ENCODE results near the gene MTA1.

Gene MTA1

DNA sequence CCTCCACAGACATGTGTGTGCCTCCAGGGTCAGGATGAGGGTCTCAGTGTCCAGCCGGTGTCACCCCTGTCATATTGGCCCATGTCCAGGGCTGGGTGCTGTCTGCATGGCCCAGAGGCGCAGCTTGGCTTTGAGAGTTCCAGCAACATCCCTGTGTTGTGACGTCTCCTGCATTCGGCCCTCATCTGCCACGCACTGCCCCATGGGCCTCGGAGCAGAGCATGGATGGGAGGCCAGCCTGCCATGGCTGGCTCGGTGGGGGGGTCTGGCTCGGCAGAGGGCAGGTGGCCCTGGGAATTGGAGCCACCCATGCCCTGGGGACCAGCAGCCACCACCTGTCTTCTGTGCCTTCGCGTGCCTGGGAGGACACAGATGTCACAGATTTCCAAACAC lies 32.1 kb upstream of the MTA1 start:
- no peak for DNase-seq

DNA sequence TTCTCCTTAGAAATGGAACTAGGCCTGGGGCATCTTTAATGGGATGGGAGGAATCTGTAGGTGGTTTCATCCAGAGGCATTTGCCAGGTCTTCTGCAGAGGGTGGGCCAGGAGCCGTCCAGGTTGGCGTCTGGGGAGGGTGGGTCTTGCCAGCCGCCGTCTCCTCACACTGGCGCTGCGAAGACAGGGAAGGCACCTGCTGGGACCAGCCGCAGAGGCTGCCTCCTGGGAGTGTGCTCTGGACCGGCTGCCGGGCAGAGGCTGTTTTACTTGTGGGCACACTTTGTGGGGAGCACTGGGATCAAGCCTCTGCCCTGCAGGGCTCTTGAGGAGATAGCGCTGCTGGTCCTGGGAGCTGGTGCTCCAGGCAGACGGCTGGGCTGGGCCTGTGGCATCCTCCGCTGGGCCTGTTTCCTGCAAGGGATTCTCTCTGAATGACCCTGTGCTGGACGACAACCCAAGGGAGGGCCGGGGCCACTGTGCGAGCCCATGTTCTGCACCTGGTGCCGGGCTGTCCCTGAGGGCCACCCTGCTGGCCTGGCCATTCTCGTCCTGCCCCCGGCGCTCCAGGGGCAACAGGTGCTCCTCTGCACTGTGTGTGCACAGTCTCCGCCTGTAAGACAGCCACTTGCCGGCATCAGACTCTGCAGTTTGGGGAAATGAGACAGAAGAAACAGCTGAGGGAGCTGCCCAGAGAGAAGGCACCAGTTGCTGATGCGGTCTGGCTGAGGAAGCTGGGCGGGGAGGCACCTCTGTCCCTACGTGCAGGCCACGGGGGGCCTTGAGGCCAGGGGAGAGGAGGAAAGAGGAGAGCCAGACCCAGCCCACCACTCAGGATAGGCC lies 31.3 kb upstream of the MTA1 start:
- no peak for DNase-seq

DNA sequence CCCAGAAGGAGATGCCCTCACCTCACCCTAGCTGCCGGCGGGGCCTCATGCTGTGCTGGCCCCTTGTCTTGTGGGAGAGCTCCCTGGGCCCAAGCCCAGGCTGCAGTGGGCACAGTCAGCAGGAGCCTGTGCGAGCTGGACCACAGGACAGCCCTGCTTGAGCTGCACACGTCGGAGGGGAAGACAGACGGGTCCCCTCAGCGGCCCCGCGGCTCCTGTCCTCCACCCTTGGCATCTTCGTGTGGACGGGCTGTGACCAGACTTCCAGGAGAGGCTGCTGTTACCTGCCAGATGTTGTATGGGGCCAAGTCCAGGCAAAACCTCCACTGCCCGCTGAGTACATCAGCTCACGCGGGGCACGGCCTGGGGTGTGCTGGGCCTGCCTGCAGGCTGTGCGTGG lies 30.7 kb upstream of the MTA1 start:
- no peak for DNase-seq

DNA sequence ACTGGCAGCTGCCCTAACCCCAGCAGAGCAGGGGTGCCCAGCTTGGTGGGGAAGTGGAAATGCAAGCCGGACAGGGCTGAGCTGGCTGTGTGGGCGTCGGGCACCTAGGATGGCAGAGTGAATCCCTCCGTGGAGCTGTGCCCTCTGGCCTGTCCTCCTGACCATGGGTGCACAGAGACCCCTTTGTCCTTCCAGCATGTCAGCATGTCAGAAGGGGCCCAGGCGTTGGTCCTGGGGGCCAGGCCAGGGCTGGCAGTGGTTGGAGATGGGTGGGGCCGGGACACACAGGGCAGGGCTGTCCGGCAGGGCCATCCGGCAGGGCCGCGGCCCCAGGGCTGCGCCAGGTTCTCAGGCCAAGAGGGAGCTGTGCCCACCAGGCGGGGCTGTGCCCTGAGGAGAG lies 30.1 kb upstream of the MTA1 start:
- no peak for DNase-seq

DNA sequence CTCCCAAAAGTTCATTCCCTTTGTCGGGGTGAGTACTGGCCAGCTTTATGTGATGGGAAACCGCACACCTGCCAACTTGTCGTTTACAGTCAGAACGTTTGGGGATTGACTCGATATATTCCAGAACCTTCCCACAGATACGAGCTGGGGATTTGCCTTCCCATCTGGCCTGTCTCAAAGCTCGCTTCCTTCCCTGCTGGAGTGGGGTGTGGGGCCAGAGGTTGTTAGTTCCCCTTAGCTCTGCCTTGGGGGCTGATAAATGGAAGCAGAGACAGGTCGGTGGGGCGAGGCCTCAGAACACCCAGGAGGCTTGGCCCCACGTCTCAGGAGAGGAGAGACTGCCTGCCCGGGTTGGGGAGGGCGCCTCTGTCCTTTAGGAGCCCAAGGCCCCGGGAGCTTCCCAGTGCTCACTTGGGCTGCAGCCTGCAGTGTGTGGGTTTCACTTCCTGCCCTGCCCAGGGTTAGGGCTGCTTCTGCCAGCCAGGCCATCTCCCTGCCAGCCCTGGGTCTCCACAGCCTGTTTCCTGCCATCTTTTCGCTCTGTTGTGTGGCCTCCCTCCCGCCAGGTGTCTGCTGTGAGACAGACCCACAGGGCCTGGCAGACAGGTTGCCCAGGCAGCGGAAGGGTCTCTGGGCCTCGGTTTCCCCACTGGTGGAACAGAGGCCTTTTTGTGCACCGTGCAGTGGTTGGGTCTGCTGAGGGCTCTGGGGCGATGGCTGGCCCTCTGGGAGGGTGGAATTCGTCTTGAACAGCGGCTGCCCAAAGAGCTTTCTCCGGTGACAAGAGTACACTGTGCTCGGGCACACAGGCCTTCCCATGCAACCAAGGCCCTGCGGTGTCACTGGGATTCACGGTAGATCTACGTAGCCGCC lies 29.4 kb upstream of the MTA1 start:
- DNase-seq = no peak

DNA sequence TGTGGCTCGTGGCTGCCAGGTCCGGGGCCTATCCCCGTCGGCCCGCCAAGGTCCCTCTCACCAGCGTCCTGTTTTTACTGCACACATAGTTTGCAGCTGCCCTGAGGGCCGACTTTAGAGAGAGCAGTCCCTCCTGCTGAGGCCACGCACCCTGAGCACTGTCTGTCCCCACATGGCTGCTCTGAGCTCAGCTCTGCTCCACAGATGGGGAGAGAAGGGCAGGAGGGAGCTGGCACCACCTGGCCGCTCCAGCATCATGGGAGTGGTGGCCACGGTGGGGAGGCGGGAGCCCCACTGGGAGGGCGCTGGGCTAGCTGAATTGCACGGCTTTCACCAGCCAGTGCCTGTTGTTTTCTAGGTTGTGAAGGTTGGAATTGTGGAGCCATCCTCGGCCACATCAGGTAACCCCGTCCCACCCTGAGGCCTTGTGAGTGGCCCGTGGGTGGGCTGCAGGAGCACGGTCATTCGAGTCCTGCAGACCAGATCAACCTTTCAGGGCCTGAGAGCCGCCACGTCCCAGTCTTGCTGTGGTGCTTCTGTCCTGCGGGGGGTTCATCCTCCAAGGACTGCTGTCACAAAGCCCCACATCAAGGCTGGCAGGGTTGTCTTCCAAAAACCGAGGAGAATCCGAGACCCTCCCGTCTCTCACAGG lies 28.7 kb upstream of the MTA1 start:
- DNase-seq = no peak

DNA sequence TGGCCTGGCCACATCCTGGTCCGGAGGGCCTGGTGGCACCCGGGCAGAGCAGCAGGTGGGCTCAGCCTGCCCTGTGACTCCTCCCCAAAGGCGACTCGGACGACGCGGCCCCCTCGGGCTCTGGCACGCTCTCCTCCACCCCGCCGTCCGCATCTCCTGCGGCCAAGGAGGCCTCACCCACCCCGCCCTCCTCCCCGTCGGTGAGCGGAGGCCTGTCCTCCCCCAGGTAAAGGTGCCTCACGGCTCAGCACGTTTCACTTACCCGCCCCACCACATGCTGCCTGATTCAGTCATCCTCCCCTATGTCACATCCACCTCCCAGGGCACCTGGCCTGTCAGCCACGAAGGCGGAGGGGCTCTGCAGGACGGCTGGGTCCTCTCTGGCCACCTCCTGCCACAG lies 28.1 kb upstream of the MTA1 start:
- no peak for DNase-seq

DNA sequence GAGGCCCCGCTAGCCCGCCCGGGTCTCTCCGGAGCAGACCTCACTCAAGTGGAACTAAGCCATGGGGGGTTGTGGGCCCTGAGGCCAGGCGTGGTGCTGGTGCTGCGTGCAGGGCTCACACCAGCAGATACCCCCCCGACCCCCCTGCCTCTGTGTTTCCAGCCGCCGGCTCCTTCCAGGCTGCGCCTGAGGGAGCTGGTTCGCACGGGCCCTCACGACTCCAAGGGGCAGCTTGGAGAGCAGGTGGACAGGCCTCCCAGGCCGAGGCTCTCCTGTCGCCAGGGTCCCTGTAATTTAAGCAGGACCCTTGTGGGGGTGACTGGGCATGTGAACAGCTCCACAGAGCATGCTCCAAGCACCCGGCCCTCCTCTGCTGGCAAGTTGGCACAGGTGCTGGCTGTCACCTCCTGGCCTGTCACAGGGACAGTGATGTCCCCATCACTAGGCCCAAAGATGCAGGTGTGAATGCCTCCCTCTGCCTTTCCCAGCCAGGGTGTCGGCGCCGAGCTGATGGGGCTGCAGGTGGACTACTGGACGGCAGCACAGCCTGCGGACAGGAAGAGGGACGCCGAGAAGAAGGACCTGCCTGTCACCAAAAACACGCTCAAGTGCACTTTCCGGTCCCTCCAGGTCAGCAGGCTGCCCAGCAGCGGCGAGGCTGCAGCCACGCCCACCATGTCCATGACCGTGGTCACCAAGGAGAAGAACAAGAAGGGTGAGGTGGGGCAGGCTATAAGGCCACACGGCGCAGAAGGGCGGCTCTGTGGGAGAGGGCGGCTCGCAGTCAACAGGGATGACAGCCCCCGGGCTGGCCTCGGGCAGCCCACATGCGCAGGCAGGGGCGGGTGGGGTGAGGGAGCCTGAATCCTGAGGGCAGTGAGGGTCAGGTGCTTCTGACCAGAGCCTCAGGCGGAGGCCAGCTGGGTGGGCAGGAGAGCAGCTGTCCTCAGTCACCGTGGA lies 27.2 kb upstream of the MTA1 start:
- DNase-seq = no peak

DNA sequence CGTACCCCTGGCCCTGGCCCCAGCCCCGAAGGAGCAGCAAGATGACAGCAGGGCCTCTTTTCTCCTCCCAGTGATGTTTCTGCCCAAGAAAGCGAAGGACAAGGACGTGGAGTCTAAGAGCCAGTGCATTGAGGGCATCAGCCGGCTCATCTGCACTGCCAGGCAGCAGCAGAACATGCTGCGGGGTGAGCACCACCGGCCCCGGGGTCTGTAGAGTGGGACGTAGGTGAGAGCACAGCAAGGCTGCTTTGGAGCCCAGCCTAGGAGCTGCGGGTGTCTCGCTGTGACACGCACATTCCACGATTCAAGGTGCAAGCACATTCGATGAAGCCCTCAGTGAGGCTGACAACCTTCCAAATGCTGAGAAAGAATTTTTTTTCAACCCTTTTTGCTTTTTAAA lies 26.5 kb upstream of the MTA1 start:
- no peak for DNase-seq

DNA sequence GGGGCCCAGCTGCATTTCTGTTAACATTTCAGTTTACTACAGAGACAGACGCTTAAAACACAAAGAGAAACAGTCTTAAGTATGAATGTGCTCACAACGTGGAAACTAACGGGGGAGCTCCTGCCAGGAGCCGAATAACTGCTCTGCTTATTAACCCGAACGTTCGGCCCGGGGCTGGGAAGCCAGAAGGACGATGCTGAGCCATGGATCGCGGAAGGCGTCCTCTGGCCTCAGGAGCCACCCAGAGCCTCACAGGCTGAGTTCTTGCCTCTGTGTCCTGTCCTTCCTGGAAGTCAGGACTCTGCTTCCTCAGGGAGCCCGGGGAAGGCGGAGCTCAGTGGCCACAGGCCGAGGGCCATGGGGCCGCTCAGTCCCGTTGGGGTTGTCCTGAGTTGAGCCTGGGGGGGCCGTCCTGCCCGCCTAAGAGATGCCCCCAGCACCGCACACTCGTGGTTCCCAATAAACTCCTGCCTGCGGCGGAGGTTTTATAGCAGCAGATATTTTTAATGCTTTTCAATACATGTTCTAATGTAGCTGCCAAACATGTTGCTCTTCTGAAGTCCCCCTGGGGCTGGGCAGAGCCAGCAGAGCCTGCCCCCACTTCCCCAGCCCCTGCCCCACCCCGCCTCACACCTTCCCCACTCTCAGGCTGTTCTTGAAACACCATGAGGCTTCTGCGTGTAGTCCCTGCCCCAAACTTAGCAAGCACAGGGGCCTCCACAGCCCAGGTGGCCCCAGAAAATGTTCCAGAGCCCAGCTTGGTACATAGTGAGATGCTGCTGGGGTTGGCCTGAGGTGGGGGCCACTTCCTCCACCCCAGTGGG lies 24.7 kb upstream of the MTA1 start:
- no peak for DNase-seq

DNA sequence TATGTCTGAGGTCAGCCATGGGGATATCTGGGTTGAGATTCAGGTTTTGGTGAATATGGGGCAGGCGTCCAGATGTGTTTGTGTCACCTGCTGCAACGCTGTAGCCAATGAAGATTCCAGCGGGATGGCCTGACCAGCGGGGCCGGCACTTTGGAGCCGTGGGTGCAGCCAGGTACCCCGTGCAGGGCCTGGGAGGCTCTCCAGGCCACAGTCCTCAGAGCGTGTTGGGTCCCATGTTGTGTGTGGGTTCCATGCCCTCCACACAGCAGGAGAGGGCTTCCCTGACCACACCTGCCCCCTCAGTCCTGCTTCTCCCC lies 24.1 kb upstream of the MTA1 start:
- DNase-seq = no peak

DNA sequence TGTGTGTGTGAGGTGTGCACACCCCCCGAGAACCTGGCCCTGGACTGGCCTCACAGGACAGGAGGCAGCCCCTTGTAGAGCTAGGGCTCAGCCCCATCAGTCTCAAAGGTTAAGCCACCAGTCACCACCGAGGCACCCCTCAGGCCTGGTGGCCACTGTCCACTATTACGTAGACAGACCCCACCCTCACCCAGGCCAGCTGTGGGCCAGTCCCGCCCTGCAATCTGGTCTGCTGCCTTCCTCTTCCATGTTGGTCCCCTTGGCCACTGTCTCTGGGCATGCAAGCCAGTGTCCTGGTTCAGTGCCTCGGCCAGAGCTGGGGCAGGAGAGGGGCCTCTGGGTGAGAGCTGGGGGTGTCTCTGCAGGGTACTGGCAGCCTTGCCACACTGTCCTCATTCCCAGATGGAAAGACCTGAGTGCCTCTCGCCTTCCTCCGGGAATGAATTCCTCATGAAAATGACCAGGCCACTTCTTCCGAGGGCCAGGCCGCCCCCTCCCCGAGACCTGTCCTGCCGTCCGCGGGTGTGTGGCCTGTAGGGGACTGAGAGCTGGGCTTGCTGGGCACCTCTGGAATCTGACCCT lies 22.2 kb upstream of the MTA1 start:
- peak; percentile 51 for DNase-seq

DNA sequence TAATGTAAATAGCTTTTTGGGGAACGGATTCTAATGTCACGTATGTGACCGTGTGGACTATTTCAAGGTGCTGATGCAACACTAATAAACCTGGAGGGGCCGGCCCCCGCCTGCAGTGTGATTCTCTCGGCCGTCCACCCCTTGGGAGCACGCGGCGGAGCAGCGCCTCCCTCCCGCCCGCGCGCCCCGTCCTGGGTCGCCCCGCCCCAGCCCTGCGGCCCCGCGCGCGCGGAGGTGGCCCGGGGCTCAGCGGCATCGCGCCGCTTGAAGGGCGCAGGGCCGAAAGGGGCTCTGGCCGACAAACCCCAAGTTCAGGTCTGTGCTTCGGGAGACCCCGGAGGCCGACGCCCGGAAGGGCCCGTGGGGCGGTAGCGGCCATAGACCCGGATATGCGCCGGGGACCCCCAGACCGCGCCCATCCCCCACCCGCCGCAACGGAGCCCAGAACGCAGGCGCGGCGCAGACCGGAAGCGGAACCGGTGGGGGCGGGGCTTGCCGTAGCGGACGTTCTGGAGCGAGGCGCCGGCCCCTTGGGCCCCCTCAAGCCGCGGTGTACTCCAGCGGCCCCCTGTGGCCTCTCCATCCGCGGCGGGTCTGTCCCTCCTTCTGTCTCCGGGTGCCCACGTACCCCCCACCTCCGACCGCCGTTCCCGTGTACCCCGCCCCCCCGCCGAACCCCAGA lies 21.4 kb upstream of the MTA1 start, which contains the start of gene TEX22:
Gene TEX22 (plus strand): TSS at position 495 of the 682 bp plus-strand sequence. CDS start 803 bp downstream, outside the sequence.
- peak; percentile 85 for DNase-seq

DNA sequence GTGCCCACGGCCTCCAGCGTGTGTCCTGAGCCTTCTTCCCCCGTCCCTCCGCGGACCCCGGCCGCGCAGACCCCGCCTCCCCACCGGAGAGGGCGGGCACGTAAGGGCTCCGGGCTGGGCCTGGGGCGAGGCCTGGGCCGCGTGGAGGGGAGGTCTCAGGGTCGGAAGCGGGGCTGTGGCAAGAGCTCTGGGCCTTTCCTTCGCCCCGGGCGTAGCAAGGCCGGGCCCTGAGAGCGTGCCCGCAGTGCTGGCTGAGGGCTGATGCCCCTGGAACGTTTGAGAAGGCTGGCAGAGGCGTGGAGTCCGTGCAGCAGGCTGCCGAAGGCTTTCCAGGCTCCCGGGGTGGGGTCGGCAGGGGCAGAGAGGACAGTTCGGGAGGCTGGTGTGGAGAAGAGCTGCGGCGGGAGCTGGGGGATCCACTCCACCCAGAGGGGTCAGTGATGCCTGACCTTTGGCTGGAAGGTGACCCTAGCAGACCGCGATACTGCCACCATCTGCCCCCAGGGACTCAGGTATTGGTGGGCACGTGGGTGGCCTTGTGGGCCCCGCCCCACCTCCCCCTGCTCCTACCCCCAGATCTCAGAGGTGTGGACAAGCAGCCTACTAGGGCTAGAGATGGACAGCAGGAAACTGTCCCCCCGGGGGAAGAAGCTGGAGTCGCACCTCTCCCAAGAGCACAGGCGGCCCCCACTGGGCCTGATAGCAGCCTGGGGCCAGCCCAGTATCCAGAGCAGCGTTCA lies 20.7 kb upstream of the MTA1 start:
- DNase-seq = peak; percentile 69

DNA sequence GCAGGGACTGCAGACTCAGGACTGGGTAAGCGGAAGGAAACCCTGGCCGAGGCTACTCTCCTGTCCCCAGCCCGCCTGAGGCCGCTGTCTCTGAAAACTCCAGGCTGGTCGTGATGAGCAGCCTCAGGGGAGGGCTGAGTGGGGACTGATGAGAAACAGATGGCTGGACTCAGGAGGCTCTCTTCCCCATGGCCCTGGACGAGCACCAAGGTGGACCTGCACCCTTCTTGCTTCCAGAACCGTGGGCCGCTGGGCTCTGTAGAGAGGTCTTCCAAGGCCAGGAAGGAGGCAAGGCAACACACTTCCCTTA lies 20.2 kb upstream of the MTA1 start:
- DNase-seq = no peak

DNA sequence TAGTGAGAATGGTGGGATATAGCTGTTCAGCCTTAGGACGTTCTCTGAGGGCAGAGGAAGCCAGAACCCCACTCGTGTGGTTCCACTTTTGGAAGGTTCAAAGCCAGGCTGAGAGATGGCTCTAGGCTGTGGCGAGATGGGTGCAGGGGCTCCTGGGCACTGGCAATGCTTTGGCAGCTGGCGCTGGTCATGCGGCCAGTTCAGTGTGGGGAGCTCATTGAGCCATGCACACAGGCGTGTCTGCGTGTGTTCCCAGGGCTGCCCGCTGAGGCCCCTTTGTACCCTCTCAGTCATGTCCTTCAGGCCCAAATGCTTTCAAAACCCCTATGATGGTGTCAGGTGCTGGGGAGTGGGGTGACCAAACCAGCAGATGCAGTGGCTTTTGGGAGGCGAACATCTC lies 19.6 kb upstream of the MTA1 start:
- no peak for DNase-seq

DNA sequence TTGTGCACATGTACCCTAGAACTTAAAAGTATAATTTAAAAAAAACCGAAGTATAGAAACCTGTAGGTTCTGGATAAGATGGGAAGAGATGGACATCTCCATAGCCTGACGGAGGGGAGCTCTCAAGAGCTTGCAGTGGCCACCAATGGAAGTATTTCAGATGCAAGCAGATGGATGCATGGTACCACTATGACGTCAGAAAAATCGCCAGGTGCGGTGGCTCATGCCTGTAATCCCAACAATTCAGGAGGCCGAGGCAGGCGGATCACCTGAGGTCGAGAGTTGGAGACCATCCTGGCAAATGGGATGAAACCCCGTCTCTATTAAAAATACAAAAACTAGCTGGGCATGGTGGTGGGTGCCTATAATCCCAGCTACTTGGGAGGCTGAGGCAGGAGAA lies 17.9 kb upstream of the MTA1 start:
- no peak for DNase-seq

DNA sequence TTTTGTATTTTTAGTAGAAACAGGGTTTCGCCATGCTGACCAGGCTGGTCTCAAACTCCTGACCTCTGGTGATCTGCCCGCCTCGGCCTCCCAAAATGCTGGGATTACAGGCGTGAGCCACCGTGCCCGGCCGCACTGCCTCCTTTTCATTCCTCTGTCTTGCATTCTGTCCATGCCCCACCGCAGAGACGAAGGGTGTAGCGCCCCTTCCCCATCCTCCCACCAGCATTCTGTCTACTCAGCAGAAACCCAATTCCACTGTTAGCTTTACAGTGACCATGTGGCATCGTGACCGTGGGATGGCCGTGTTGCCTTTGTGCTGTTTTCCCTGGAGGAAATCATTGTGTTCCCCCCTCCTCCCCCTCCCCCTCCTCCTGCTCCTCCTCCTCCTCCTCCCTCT lies 11.0 kb upstream of the MTA1 start:
- no peak for DNase-seq

DNA sequence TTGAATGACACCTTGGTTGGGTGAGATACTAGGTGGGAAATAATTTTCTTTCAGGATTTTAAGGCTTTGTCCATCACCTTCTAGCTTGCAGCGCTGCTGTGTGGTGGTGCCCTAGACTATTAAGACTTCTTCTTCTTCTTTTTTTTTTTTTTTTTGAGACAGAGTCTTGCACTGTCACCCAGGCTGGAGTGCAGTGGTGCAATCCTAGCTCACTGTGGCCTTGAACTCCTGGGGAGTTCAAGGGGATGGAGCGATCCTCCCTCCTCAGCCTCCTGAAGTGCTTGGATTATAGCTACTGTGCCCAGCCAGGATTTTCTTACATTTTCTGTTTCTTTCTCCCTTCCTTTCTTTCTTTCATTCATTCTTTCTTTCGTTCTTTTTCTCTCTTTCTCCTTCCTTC lies 10.3 kb upstream of the MTA1 start:
- no peak for DNase-seq

DNA sequence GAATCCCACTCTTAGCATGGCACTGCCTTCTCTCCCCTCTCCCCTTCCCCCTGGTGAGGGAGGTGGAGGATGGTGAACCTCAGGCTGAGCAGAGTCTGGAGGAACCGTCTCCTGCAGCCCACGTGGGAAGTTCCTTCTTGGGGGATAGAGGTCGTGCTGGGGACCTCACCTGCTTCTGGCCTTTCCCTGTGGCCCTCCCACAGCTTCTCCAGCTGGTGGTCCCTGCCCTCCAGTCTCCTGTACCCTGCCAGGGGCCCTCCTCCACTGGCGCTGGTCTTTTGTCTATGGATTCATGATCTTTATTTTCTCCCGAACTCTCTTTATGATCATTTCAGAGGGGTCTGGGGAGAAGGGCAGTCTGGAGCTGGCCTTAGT lies 9.0 kb upstream of the MTA1 start:
- no peak for DNase-seq

All from DMS53 (cell line).